GM21717 (cell line): ENCODE measurements around the gene PPCS.

Source experiments
- ATAC-seq: cut with Tn5 transposase; IDR thresholded peaks from one replicate; pipeline ENCODE4 v1.9.1; 2021; ENCODE audit warnings: mild to moderate bottlenecking, moderate library complexity; ENCODE audit not compliant: unreplicated experiment

The PPCS gene

DNA sequence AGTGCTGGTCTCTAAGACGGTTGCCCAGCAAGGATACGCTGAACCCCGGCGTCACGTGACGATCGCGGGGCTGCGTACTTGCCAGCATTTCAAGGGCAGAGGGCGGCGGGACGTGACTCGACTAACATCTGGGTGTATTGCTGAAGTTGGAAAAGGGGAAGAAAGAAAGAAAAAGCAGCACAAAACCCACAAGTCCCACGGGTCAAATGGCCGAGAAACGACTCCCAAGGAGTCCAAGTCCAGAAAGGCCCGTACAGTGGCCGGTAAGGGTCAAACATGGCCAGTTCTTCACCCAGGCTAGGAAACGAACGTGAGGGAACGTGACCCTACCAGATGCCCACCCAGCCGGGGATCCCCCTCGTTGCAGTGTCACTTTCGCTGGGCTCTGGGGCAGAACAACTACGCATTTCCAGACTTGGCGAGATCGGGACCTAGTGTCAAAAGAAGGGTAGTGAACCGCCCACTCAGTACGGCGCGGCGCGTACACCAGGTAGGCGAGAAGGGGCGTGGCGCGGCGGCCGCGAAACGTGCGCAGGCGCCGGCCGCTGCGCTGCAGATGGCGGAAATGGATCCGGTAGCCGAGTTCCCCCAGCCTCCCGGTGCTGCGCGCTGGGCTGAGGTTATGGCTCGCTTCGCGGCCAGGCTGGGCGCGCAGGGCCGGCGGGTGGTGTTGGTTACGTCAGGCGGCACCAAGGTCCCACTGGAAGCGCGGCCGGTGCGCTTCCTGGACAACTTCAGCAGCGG, at the start of gene PPCS, which contains the start of gene ZMYND12:
Gene PPCS, plus strand, starts transcription at position 534 of the 744 bp plus-strand sequence. Its CDS starts 23 bp downstream, at position 557.
Gene ZMYND12, minus strand, starts transcription at position 13 of the 744 bp plus-strand sequence. CDS start 25 bp downstream, outside the sequence.
- peak; percentile 81 for ATAC-seq

DNA sequence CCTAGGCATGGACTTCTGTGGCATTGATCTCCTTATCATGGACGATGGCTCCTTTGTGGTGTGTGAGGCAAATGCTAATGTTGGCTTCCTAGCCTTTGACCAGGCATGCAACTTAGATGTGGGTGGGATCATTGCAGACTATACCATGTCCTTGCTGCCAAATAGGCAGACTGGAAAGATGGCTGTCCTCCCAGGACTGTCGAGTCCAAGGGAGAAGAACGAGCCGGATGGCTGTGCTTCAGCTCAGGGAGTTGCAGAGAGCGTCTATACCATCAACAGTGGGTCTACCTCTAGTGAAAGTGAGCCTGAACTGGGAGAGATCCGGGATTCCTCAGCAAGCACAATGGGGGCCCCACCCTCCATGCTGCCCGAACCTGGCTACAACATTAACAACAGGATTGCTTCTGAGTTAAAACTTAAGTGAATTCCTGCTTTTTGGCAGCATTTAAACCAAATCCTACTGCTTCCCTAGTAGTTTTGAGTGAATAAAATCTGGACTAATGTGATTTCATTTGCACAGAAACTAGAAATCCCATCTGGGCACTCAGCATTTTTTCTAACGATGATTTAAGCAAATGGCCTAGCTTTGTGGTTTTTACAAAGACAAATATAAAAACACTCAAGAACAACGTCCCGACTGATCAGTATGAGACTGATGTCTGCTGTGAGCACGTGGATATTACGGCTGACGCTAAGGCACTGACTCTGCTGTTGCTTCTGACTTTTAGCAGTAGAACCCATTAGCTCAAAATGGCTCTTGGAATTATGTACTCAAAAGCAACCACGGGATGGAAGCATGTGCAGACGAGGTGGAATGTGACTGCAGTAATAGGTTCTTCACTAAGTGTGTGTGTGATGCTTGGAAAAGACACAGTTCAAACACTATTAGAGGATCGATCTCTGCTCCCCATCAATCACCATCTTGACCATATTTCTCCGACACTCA, 41.5 kb upstream of the PPCS start:
- ATAC-seq, result no peak

DNA sequence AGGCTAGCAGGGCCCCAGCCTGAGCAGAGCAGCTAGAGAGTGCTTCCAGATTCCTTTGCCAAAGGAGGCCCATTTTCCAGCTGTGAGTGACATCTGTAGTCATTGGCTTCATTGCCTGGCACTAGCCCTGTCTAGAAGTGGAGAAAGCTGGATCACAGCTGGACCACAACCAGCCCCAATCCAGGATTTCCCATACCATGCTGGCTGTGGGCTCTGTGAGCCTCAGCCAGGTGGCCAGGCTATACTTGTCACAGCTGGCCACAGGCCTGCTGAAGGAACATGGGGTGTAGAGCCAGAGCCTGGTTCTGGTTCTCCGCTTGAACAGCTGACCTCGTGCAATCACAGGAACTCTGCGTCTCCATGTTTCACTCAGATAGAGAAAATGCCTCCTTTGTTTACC, 39.2 kb upstream of the PPCS start:
- no peak for ATAC-seq

DNA sequence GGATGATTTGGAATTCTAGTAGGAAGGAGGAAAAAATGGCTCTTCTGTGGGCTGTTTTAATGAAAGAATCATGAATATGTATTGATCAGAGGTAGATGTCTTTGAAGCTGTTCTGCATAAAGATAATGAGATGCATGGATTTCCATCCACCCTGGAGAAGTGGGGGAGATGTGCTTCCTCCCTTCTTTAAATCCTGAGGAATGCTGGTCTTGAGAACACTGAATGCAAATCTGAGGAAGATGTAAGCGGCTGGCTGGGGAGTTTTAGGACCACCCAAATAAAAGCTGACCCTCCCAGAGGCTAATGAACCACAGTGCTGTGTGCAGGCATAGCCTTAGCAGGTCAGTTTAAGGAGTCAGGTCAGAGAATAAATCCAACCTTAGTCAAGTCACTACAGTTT, 37.8 kb upstream of the PPCS start:
- ATAC-seq, result no peak

DNA sequence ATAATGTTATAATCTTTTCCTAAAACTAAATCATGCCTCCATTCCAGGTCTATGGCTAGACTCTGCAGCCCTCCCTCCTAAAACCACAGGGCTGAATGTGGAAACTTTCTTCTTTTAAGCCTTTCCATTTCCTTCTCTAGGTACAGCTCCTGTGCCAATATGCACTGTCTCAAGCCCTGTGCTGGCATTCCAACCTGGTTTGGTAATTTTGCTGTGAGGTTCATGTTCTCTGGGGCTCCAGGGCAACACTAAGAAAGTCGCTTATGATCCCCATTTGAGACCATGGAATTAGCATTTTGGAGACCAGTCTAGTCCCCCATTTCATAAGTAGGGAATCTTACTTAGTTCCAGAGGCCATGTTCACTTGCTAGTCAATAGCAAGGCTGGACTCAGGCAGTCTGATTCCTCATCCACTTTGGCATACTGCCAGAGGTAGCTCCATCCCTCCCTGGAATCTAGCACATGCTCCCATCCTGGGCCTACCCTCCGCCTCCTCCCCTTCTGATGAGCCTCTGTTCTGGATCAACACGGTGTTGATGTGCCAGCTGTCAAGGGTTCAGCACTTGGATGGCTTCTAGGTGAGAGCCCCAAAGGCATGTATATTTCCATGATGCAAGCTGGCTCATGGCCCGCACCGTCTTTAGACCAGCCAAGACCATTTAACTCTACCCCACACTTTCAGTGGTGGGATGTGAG, 37.1 kb upstream of the PPCS start:
- ATAC-seq, result no peak

DNA sequence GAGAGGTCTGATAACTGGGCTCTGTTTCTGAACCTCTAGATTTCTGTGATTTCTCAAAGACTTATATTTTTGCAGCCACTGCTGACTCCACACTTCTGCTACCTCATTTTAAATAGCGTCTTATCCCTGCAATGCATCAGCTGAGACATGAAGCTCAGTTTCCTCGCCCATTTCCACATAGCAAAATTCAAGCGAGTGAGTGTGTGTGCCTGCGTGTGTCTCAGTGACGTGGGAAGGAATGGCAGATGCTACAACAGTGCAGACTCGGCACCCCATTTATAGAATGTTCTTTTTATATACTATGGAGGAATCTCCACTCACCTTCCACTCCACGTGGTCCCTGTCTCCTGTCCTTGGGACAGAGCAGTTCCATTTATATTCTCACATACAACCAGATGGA, 36.2 kb upstream of the PPCS start:
- ATAC-seq, result no peak

DNA sequence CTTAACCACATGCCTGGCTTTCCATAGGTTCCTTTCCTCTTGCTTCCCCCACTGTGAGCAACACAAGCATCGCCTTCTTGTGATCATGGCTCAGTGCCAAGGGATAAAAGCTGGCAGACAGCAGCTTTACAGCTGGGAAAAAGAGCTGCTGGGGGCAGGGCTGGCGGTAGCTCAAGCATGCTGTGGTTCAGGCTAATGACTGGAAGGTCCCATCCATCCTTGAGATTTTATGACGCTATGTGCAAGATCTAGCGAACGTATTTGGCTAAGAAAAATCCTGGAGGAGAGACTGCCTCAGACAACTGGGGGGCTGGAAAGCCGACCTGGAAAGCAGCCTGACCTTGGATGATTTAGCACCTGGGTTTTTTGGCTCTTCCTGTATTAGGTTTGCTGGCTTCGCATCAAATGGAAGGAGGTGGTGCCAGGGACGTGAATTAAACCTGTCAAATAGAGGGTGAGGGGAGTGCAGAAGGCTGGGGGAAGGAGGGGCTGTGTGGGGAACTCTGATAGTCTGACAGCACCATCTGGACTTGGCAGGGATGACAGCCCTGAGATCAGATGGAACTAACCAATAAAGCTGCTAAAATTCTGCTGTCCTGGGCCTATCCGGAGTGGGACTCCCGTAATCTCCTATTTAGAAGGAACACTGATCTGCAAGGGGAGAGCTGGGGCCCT, 35.3 kb upstream of the PPCS start:
- no peak for ATAC-seq

DNA sequence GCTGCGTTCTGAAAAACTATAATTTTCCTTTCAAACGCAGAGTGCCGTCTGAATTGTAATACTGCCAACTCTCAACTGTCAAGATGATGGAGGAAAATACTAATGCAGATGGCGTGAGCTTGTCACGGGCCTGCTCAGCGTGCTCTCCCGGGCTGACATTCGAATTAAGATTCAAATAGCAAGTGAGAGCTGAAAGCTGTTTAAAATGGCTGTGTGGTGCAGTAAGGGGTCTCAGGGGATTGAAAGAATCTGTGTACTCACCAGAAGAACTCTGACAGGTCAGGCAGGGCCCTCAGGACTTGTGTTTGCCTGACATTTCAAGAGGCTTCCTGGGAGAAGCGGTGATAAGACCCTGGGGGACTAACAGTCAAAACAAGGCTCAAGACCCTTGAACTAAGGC, 33.6 kb upstream of the PPCS start:
- ATAC-seq, result no peak

DNA sequence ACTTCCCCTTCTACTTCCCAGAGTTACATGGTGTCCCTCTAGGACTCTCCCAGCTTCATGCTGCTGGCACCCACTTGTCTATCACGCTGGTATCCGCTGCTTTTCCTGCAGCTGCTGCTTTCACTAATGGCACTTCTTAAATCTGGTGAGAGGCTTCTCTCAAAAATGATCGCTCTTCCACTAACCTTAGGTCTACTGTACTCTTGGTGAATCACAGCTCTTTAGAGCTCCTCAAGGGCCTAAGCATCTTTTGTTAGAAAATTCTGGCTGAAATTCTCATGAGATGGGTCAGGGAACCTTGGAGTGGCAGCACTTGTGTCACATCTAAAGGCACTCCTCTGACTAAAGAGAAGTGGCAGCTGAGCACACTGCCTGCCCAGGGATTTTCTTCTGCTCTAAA, 32.7 kb upstream of the PPCS start:
- no peak for ATAC-seq

DNA sequence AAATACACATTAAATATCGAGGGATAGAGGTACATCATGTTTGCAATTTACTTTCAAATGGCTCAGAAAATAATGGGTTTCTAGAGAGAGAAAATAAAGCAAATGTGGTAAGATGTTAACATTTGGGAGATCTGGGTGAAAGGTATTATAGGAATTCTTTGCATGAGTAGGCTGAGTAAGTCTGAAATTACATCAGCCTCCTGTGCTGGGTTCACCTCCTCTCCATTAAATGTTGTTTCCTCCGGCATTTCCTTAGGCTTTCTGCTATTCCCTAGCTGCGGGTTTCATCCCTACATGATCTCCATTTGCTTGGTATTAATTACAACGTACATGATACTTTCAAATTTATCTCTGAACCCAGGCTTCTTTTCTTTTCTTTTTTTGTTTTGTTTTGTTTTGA, 32.1 kb upstream of the PPCS start:
- ATAC-seq, result no peak

DNA sequence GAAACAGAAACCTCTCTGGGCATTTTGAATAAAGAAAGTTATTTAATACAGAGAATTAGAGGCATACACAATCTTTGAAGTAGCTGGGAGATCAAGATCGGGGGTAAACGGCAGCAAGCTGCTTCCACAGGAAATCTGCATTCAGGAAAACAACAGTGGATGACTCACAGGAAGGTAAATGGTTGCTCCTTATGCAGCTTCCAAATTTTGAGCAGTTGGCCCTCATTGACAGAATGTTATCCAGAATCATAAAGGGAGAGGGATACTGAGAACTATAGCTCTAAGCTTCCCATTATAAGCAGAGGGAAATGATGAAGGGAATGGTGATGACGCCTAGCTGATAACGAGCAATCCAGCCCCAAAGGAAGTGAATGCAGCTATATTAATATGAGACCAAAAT, 29.1 kb upstream of the PPCS start:
- no peak for ATAC-seq

DNA sequence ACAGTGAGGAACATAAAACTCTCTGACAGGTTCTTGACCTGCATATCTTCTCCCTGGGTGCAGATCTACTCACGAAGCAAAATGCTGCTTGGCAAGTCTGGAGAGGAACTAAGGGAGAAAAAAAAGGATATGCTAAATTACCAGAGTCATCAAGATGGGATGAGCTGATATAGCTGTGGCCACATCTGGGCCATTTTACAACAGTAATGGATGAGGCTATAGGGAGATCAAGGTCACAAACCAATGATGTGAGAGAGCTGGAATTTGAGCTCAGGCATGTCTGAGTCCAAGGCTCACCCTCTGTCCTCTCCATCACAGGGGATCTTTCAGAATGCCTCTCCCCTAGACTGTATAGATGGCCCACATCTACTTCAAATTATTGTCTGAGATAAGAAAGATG, 26.7 kb upstream of the PPCS start:
- no peak for ATAC-seq

DNA sequence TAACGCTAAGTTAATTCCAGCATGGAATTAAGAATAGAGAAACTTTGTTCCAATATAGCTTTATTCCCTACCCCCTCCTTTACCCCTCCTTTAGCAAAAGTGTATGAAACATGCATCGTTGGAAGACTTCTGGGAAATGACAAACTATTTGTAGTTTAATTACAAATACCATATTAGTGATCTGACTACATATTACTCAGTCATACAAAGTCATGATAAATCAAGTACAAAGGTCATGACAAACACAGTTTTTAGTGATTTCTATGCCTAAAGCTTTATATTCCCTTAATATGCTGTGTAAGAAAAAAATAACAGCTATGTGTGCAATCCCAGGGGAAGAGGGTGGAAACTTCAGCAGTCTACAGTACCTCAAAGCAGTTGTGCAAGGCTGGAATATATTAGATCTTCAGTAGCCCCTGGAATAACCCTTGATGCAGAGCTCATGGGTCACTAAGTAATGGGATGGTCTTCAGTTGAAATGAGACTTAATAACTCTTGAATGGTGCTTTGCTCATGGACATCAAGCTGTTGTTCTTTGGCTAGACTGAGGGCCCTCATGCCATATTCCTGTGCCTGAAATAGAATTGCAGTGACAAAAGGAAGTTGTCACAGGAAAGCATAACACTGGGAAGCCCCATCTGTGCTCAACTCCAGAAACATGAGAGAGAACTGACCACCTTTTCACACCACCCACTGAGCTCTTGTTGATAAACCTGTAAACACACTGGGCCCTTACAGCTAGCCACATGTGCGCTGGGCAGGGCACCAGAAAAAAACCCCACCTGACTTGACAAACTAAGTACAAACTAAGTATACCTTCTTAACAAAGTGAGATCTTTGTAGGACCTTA, 25.8 kb upstream of the PPCS start:
- no peak for ATAC-seq

DNA sequence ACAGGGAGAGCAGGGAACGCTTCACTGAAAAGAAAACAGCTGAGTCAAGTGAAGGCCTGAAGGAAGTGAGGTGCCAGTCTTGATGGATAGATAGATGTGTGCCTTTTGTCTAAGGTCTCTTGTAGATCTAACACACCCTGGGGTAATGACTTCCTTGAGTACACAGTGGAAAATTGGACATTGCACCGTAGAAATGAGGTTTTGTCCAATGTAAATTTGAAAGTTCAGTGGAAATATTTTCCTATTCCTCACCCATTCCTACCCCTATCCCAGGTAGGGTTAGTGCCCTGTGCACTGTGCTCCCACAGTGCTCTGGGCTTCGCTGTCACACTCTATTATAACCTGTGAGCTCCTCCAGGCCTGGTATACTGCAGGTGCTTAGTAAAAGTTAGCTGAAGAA, 24.8 kb upstream of the PPCS start:
- ATAC-seq, result no peak

DNA sequence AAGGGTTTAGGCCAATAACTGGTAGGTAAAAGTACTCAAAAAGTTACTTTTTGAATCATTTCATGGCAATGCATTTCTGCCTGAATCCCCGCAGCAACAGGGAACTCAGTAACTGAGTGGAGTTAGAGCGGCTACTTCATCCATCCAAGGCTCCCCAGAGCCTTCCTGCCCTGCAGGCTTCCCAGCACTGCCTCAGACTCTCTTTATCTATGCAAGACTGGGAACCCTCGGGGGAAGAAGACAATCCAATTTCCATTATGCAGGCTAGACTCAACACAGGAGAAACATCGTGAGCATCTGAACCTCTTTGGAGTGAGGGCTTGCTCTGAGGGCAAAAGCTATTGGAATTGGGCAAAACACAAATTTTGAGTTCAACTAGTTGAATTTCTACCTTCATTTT, 23.6 kb upstream of the PPCS start:
- no peak for ATAC-seq

DNA sequence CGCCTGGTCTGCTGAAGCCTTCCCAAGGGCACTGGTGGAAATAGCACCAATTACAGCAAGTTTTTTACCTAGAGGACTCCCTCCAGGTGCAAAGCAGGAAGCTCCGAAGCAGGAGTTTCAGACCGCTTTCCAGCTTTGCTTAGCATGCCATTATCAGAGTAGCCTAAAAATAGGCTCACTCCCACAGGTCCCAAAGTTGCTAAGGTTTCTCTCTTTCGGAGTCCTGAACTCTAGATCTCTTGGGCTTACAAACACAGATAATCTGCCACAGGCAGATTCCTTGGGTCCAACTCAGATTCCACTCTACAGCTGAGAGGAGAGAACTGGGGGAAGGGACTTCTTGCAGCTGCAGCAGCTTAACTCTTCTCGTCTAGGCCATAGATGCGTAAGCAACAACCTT, 23.0 kb upstream of the PPCS start:
- ATAC-seq, result no peak

DNA sequence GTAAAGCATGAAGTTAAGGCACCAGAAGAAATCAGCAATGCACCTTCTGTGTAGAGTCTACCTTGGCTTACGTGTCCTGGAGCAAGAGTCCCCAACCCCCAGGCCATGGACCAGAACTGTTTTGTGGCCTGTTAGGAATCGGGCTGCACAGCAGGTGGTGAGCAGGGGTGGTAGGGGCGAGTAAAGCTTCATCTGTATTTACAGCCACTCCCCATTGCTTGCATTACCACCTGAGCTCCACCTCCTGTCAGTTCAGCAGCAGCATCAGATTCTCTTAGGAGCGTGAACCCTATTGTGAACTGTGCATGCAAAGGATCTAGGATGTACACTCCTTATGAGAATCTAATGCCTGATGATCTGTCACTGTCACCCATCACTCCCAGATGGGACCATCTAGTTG, 22.0 kb upstream of the PPCS start:
- no peak for ATAC-seq

DNA sequence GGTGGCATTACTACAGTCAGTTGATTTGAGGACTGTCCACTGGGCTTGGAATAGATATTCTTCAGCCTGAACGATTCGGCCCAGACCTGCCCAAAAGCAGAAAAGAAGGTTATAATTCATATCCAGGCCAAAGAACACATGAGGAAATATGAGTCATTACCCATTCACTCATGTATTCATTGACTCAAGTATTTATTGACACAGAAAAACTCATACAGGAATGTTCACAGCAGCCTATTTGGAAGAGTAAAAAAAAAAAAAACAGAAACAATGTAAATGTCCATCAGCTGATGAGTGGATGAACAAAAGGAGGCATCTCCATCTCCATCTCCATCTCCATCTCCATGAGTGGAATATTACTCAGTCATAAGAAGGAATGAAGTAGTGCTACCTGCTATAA, 16.4 kb upstream of the PPCS start:
- no peak for ATAC-seq

DNA sequence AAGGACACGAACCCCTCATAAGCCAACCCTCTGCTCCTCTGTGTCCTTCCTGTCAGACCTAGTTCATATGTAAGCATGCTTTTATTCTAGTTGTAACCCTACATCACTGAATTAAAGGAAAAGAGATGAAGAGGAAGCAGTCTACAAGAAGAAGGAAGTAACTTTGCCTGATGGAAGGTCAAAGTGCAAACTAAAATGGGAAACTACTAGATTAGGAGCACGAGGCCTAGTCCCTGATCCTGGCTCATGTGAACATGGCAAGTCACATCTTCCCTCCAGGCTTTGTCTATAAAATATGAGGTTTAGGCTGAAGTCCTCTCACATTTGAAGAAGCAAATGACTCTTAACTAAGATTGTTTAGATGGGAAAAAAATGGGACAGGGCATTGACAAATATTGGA, 13.7 kb upstream of the PPCS start:
- ATAC-seq, result no peak

DNA sequence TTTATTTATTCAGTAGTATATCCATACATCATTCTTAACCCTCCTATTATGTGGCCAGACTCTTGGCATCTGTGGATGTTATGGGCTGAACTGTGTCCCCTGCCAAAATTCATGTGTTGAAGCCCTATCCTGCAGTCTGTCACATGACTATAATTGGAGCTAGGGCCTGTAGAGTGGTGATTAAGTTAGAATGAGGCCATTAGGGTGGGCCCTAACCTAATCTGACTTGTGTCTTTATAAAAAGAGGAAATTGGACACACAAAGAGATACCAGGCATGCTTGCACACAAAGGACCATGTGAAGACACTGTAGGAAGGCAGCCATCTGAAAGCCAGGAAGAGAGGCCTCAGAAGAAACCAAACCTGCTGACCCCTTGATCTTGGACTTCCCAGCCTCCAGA, 7.1 kb upstream of the PPCS start:
- ATAC-seq, result no peak
